GM04504 (cell line): ENCODE results near the gene FAM83F.
"Not testable (repeated sequence)": the region's sequence is repeated elsewhere in the genome, so short reads cannot be mapped to it uniquely, and the experiment has no call there.

Experiments
- DNase-seq: peaks from one replicate; pipeline ENCODE4 v3.0.0-alpha.2; 2012; ENCODE audit warnings: low read depth

Gene FAM83F

DNA sequence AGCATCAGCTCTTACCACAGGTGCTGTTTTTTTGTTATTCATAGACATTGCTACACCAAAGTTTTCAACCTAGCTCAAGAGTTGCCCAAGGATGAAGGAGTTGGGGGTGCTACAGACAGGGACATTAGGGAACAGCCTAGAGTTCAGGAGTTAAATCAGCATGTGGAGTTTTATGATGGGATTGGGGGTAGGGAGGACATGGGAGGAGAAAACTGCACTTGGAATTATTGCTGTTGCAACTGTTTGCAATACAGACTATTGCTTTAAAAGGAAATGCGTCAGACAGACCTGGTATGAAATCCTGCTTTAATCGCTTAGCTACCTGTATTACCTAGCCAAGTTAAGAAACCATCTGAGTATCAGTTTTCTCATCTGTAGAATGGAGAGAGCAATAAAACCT is 28.3 kb upstream of the FAM83F start:
- DNase-seq: no peak

DNA sequence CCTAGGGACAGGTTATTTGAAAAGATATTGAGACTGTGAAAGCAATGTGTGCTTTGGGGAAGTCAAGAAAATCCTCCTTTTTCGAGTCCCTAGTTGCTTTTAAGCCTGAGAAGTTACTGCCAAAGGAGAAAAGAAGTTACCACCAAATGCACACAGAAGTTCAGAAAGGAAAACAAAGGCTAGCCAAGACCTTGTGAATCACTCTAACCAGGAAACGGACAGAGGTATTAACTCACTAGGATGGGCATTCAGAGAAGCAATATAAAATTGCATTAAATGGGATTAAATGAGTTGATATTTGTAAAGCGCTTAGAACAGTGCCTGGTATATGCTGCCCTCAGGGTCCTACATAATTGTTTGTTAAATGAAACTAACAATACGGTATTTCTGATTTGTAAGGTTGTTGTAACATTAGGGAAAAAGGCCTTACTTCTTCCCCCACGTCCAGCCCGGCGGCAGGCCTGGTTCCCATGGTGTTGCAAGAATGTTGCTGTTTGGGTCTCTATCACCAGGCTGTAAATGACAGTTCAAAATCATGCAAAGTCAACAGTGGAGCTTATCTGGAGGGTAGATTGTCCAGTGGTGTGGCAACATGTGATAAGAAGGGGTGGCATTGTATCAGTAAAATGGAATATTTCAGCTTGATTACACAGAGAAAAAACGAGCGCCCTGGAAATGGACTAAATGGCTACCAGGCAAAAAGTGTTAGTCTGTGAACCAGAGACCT is 27.5 kb upstream of the FAM83F start:
- DNase-seq: no peak

DNA sequence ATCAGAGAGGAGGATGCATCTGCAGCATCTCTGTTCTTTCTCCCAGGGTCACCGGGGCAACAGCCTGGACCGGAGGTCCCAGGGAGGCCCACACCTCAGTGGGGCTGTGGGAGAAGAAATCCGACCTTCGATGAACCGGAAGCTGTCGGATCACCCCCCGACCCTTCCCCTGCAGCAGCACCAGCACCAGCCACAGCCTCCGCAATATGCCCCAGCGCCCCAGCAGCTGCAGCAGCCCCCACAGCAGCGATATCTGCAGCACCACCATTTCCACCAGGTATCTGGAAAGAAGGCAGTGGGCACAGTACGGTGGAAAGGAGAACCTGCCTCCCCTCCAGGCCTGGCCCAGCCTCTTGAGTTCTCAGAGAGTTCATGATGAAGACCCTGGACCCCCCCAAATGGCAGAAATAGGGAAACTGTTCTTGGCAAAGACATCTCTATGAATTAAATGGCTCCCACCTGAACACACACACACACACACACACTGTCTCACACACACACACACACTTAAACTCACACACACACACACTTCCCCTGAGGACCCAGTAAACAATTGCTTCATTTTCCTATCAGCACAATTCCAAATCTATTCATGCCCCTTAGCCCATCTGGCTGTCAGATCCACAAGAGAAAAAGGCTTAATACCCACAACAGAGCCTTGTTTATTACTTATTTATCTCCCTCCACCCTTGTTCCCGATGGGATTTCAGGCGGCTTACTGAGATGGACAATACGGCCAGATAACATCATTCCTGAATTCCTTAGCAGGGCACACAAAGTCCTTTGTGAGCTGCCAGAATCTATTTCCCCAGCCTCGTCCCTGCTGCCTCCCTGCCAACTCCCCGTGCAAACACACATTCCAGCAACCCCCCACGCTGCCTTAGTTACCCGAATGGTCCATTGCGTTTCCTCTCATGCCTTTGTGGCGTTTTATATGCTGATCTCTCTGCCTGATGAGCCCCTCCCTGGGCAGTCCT is 26.5 kb upstream of the FAM83F start:
- DNase-seq: no peak

GRCh38 chr22:39970742-39971141 is 24.0 kb upstream of the FAM83F start:
- no peak for DNase-seq

DNA sequence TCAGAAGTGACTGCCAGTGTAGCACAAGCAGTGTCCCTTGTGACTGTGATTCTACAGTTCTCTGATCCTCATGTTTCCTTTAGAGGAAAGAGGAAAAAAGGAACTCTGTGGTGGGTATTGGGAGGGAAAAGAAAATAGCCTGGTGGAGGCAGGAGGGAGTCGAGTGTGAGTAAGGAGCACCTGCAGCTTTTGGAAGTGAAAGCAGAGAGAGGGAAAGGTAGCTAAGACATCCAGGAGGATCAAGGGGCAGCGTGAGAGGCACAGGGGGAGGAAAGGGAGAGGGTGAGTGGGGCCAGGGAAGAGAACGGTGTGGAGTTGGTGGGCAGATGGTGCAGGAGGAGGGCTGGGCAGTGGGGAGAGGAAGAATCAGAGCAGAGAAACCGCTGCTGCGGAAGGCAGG is 22.1 kb upstream of the FAM83F start:
- no peak for DNase-seq

DNA sequence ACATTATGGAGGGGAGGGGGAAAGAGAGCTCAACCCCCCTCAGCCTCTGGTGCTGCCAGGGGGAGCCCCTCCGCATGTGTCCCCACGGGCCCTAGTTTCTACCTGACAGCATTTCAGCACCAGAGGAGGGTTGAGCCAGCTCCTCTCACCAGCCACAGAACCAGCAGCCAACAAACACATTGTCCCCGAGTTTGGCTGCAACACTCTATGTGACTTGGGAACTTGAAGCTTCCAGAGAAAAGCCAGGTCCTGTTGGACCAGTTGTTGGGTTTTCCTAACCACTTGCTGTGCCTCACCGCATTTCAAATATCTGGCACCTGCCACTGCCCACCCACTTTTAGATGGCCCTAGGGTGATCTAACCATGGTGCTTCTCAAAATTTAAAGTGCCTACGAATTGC is 21.1 kb upstream of the FAM83F start:
- no peak for DNase-seq

GRCh38 chr22:39974065-39974464 is 20.7 kb upstream of the FAM83F start:
- no peak for DNase-seq

GRCh38 chr22:39979048-39979447 is 15.7 kb upstream of the FAM83F start:
- DNase-seq: no peak

- no peak for DNase-seq
Observed at GRCh38 chr22:39979458-39979857, 15.3 kb upstream of the FAM83F start.

DNA sequence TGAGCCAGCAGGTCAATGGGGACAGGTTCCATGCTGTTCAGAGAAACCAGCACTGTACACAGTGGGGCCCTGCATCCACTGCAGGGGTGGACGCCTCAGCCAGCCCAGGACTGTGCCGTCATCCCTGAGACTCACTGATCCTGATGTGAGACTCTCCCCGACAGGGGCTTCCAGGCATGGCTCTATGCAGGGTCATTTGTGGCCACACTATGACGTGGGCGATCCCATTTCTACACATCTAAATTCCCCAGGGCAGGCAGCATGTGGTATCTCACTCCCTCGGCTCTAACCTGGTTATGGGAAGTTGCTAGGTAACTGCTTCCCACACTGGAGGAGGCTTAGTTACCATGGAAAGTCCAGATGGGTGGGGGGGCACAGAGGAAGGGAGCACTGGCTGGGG is 14.2 kb upstream of the FAM83F start:
- no peak for DNase-seq

GRCh38 chr22:39983346-39983745 is 11.4 kb upstream of the FAM83F start:
- DNase-seq: no peak

DNA sequence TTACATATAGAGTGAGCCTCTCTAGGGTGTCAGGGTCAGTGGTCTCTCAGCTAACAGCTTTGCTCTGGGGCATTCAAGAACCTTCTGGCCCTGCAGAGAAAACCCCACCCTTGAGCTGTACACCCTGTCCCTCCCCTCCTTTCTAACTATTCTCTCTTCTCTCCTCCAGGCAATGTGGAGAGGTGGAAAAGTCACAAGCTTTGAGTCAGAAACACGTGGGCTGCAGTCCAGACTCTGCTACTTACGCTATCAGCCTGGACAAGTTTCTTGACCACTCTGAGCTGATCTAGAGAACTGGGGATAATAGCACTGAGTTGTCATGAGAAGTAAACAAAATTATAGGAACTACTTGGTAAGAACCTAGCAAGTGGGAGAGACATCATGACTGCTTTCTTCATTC is 10.7 kb upstream of the FAM83F start:
- DNase-seq: no peak

DNA sequence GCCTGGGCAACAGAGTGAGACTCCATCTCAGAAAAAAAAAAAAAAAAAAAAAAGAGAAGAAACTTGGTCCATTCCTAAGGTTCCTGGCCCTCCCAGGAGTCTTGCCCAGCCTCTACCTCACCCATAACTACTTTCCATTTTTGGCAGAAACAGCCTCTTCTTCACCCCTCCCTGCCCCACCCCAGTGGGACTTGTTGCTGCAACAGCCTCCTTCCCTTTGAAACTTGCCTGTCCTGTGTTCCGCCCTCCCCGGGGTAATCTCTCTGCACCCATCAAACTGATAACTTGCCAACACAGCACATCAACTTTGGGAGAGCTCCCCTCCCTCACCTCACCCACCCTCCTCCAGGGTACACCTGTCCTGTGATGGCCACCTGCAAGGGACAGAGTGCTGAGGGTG is 10.0 kb upstream of the FAM83F start:
- no peak for DNase-seq

DNA sequence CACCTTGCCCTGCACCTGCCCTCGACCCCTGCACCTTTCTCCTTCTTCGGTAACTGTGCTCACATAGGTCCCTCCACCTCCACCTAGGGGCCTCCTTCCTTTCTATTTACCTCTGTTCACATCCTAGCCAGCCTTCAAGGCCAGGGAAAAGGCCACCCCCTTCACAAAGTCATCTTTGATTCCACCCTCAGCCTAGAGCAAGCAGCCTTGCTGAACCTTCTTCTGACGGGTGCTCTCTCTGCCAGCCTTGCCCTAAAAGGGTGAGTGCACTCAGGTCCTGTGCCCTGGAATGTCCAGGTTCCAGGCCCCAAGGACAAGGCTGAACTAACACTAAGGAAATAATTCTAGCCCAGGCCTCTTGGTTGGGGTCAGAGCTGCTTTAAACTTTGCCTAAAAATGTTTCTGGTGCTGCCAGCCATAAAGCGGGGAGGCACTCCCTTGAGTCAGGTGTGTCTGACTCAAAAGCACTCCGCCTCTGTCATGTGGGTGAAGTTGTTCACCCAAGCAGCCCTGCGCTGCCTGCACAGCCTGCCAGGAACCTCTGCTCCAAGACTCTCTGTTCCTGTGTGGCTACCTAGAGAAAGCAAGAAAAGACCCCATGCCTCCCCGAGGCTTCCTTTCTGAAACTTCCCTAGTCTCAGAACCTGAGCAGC is 9.2 kb upstream of the FAM83F start:
- DNase-seq: no peak

- no peak for DNase-seq
Observed at GRCh38 chr22:39988386-39989114, 6.2 kb upstream of the FAM83F start.

DNA sequence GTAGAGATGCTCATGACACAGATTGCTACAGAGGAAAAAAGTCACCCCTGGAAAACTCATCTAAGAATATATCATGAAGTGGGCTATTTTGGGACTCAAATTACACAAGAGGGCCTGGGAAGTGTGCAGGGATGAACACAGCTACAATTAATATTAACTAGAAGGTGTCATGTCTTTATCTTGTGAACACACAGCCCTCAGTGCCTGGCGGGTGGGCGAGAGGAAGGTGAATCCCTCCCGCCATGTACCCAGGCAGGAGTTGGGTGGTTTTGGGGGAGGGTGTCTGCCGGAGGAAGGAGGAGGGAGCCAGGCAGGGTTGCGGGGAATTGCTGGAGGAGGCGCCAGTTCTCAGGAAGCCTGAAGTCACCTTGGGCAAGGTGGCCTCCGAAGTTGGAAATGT is 5.1 kb upstream of the FAM83F start:
- no peak for DNase-seq

- no peak for DNase-seq
Observed at GRCh38 chr22:39990686-39991085, 4.1 kb upstream of the FAM83F start.

GRCh38 chr22:39991159-39991860 is 3.4 kb upstream of the FAM83F start:
- no peak for DNase-seq

GRCh38 chr22:39992088-39992826 is 2.5 kb upstream of the FAM83F start:
- DNase-seq: no peak

- DNase-seq: not testable (repeated sequence)
Observed at GRCh38 chr22:39992894-39993293, 1.9 kb upstream of the FAM83F start.
